GM21515 (cell line): ENCODE measurements around the gene BBS9.
"Not testable (repeated sequence)": the region's sequence is repeated elsewhere in the genome, so short reads cannot be mapped to it uniquely, and the experiment has no call there.

Experiments used
- ATAC-seq: cut with Tn5 transposase; IDR thresholded peaks from one replicate; pipeline ENCODE4 v1.9.1; 2021; ENCODE audit not compliant: unreplicated experiment

BBS9 gene

DNA sequence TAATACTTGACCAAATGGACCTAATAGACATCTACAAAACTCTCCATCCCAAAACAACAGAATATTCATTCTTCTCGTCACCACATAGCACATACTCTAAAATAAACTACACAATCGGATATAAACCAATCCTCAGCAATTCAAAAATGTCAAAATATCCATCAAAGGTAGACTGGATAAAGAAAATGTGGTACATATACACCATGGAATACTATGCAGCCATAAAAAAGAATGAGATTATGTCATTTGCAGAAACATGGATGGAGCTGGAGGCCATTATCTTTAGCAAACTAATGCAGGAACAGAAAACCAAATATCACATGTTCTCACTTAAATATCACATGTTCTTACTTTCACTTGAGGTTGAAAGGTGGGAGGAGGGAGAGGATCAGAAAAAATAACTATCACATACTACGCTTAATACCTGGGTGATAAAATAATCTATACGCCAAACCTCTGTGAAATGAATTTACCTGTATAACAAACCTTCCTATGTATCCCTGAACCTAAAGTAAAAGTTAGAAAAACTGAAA, 142.5 kb downstream of the BBS9 start:
- not testable (repeated sequence) for ATAC-seq

DNA sequence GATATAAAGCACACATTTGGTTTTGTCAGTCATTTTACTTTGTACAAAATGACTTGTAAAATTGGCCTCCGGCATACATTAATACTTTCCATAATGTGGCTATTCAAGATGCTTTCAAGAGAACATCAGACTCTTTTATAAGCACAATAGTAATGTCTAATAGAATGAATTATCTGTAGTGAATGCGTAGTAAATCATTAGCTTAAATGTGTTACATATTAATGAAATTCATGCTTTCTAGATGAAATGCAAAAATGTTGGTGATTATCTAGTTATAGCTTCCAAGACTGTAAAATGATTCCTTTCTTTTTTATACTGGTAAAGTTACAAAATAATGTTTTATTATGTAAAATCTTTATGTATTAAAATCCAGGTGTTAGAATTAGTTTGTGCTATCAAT, 144.0 kb downstream of the BBS9 start:
- no peak for ATAC-seq

DNA sequence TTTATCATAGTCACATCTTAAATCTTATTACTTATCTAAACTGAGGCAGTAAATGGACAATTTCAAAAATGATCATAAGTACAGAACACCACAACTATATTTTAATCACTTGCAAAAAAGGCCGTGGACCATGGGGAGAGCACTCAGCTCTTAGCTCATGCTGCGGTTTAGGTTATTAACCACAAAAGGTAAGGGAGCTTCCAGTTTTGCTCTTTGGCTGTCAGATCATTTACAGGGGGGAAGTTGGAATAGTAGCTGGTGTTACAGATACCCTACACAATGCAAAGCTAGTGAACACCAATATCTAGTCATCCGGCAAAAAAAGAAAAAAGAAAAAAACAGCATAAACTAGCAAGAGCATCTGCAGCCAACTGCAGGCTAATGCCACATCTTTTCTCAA, 147.0 kb downstream of the BBS9 start:
- no peak for ATAC-seq

DNA sequence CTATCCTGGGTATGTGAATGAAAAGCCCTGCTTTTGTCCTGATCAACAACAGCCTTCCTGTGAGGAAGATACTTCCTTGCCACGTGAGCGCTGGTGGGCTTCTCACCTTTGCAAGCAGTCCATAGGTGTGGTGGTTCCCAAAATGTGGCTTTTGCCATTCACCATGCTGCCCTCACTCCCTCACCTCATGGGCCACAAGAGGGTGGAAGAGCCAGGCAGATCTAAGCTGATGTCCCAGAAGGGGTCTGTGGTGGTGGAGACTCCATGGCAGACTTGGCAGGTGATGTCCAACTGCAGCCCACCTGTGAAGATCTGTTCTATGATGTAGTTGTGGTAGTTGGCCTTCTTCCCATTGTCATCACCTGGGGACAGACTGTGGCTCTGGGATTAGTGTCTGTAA, 147.4 kb downstream of the BBS9 start:
- no peak for ATAC-seq

DNA sequence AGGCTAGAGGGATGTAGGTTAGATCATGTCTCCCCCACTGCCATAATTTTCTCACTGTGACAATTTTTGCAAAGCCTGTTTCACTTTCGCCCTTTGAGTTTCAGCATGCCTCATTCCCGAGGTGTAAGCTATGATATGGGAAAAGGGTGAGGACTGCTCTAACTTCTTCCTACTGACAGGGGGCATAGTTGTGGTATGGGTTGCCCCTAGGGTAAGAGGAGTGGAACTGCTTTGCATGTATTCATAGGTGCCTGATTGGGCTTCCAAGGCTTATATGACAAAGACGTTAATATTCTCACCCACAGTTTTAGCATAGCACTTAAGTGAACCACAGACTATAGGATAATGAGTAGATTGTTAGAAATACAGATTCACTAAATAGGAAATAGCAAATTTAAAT, 148.7 kb downstream of the BBS9 start:
- no peak for ATAC-seq

DNA sequence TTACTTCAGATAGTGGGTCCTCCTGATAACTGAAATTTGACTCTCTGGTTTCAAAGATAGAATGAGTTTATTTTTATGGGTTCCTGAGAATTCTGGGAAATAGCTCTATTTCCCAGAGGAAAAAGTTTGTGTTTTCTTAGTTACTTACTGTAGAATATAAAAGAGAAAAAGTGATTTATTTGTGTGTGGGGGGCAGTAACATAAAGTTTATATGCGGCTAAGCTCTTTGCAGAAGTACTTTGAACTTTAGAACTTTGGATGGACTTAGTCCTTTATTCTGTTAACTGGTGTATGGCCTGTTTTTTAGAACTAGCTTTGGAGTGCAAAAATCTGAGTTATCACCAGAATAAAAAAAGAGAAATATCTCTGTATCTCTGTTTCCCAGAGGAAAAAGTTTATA, 157.1 kb downstream of the BBS9 start:
- ATAC-seq, result no peak

DNA sequence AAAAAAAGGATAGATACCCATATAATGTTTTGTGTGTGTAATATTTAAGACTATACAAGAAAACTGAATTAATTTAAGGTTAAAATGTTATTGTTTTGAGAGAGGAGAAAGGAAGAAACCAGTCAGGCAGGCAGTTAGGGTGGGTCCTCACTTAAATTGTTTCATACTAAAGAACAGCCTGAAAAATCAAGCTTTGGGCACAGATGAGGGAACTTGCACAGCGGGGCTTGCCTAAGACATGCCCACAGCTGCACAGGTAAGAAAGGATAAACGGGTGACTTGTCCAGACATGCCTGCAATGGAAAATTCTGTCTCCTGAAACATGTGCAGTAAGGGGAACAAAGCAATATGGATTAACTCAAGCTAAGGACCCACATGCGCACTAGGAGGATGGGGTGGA, 158.4 kb downstream of the BBS9 start:
- no peak for ATAC-seq

DNA sequence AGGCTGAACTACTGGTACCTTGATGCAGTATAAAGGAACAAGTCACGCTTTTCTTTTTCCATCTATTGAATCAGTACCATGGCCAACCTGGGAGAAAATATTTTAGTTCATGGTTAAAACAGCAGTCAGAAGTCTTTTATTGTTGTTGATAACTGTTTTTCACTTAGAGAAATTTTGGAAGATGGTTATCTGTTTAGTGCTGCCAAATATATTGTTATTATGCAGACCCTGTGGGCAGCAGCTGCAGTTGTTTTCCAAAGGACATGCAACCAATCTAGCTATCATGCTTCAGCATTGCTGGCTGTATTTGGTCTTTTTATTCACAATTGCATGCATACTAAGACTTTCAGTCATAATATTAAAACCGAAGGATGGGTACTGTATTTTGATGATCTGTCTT, 169.5 kb downstream of the BBS9 start:
- ATAC-seq, result no peak

DNA sequence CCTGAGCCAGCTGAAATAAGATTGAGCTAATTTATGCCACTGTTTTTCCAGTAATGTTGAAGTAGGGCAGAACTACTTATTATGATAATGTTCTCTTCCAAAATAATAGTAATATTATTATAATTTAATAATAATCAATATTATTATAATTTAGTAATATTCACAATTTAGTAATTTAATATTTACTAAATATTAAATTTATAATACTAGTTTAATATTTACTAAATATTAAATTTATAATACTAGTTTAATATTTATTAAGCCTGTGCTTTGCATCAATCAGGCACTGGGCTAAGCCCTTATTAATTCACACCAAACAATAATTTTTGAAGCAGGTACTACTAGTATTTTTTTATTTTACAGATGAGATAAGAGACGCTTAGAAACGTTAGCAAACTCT, 170.1 kb downstream of the BBS9 start:
- no peak for ATAC-seq

DNA sequence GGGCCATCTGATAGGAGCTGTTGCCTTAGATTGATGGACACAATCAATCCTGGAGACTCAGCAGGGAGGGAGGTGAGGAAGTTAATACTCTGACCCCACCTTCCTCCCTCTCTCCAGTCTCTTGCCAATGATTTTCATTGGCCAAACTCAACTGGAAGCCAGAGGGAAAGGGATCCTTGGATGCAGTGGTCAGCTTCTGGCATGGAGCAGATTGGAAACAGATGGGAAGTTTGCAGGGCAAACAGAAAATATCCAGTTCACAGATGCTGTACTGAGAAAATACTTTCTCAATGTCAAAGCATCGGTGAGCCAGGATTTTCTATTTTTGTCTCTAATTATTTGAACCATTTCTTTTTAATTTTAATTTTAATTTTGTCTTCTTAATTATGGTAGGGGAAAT, 170.8 kb downstream of the BBS9 start:
- no peak for ATAC-seq

DNA sequence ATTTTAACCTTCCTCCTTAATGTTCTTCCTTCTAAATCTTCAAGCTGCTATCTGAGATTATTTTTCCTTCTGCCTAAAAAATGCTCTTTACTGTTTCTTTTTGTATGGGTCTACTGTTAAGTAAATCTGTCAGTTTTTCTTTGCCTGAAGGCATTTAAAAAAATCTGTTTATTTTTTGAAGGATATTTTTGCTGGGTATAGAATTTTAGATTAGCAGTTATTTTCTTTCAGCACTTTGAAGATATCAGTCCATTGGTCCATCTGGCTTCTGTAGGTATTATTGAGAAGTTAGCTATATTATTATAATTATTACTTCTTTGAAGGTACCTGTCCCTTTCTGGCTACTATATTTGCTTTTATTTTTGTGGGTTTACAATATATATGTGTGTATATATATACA, 171.4 kb downstream of the BBS9 start:
- no peak for ATAC-seq

DNA sequence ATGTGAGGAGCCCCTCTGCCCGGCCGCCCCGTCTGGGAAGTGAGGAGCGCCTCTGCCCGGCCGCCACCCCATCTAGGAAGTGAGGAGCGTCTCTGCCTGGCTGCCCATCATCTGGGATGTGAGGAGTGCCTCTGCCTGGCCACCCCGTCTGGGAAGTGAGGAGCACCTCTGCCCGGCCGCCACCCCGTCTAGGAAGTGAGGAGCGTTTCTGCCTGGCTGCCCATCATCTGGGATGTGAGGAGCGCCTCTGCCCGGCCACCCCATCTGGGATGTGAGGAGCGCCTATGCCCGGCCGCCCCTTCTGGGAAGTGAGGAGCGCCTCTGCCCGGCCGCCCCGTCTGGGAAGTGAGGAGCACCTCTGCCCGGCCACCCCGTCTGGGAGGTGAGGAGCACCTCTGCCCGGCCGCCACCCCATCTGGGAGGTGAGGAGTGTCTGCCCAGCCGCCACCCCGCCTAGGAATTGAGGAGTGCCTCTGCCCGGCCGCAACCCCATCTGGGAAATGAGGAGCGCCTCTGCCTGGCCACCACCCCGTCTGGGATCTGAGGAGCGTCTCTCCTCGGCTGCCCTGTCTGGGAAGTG, 174.7 kb downstream of the BBS9 start:
- not testable (repeated sequence) for ATAC-seq

DNA sequence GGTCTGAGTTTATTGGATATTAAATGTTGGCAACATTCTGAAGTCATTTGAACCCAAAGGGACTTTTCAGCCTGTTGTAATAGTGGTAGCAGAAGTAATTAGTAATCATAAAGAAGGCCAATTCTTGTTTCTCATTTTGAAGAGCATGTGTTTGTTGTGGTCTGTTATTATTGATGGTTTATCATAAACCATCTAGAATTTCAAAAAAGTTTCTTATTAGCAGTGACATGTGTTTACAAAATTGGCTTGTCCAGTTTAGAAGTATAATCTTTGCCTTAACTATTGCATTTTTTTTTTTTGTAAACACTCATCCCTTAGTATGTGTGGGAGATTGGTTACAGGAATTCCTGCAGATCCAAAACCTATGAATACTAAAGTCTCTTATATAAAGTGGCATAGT, 177.8 kb downstream of the BBS9 start:
- no peak for ATAC-seq

DNA sequence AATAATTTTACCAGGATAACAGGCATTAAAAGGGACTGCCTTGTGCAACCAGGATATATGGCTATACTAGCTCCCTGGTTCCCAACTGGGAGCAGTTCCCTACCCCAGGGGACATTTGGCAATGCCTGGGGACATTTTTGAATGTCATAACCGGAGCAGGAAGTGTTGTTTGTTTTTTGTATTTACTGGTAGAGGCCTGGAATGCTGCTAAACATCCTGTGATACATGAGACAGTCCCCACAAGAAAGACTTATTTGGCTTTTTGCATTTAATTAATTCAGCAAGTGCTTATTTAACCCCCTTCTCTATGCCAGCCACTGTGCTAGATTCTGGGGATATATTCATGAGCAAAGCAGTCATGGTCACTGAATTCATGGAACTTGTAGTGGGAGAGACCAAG, 181.2 kb downstream of the BBS9 start:
- no peak for ATAC-seq

DNA sequence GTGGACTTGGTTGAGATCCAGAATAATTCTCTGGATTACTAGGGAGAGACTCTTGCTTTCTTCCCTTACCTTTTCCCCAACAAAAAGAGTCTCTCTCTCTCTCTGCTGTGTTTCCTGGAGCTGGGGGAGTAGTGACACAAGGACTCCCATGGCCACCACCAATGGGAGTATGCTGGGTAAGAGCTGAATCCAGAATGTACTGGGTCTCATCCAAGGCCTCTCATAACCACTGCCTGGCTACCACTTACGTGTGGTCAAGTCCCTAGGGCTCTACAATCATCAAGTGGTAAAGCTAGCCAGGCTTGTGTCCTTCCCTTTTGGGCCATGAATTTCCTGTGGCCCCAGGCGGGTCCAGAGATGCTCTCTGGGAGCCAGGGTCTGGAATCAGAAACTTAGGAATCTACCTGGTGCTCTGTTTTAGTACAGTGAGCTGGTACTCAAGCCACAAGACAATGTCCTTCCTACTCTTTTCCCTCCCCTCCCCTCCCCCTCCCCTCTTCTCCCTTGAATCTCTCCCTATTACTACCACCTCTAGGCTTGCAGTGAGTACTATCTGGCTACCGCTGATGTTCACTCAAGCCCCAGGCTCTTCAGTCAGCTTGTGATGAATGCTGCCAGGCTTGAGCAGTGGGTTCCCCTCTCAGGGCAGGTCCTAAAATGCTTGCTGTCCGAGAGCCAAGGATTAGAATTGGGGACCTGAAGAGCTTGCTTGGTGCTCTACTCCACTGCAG, 196.6 kb downstream of the BBS9 start:
- no peak for ATAC-seq

DNA sequence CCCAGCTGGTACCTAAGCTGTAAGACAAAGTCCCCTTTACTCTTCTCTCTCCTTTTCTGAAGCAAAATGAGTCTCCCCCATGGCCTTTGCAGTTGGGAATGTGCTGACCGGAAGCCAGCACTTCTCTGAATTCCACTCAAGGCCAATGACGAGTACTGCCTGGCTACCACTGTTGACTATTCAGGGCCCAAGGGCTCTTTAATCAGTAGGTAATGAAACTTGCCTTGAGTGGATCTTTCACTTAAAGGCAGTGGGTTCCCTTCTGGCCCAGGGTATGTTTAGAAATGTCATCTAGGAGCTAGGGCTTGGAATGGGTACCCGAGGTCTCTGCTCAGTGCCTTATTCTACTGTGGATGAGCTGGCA, 197.1 kb downstream of the BBS9 start:
- no peak for ATAC-seq

DNA sequence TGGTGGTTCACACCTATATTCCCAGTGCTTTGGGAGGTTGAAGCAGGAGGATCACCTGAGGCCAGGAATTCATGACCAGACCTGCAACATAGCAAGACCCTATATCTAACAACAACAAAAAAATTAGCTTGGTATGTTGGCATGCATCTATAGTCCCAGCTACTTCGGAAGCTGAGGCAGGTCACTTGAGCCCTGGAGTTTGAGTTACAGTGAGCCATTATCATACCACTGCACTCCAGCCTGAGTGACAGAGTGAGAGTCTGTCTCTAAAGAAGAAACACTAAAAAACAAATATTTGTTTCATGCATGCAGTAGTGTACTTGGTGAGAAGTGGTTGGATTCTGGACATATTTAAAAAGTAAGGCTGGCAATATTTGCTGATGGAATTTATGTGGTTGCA, 198.1 kb downstream of the BBS9 start:
- no peak for ATAC-seq

DNA sequence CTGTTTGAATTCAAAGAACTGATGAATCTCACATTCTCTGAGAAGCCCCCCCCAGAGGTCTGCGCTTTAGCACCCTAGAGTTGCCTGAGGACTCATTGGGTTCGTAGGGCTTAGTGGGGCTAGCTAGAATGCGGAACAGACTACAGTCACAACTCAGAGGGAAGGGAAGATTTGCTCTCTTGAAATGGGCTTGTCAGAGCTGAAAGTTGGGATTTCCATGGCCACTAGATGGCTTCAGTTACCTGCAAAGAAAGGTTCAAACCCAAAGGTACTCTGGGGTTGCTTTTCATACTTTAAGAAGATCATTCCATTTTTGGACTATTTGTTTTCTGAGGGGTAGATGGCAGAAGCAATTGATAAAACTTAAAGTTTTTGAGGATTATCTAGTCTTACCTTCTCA, 205.0 kb downstream of the BBS9 start:
- no peak for ATAC-seq

DNA sequence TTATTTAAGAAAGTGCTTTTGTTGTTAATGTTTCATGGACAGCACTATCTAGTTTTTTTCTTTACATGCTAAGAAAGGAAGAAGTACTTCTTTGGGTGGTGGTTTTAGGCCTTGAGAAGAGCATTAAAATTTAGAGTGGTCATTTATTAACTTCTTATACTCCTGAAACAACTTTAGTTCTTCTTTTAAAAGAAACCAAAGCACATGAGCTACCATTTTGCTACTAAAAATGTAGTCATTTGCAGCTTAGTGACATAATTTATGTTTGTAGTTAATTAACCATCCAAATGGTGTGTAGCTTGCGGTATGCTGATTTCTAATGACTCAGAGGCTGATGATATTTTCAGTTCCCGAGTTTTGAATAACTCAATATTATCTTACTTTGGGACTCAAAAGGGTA, 207.5 kb downstream of the BBS9 start:
- ATAC-seq, result no peak

DNA sequence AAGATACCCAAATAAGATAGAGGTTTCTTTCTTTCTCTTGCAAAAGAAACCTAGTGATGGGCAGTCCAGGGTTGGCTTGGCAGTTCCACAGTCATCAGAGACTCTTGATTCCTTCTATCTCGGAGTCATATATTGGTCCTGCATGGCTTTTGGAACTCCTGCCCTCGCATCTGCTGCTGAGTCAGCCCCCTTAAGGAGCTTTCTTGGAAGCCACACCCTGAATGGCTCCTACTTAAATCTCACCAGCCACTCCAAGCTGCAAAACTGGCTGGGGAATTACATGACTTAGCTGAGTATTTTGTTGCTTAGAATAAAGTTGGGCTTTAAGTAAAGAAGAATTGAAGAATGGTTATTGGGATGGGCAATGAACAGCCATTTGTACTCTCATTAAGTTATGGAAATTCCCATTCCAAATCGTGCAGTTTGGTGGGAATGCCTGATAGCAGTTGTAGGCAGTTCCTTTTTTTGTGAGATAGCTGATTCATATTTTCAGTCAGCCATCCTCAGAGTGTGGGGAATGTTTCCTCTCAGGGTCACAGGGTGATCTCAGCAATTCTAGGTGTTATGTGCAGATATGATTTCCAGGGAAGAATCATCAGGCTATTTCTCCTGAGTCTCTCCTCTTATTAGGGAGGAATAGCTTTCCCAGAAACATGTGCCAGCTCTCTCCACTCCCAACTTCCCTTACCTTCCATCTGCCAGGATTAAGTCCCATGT, 209.9 kb downstream of the BBS9 start:
- ATAC-seq, result no peak

DNA sequence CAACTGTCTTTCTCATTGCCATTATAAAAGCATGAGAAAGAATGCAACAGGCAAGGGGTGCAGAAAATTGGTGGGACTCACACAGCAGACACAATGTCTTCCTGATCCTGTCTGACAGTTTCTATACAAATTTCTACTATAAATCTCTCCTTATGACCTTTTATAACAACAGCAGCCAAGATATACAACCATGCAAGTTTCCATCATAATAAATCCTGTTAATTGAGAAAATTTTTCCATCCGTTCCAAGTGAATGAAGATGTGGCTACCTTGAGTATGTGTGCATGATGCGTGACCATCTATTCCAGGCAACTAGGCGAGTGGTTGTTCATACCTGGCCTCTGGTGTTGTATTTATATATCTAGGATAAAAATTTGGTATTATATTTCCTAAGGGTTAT, 216.7 kb downstream of the BBS9 start:
- ATAC-seq, result no peak

DNA sequence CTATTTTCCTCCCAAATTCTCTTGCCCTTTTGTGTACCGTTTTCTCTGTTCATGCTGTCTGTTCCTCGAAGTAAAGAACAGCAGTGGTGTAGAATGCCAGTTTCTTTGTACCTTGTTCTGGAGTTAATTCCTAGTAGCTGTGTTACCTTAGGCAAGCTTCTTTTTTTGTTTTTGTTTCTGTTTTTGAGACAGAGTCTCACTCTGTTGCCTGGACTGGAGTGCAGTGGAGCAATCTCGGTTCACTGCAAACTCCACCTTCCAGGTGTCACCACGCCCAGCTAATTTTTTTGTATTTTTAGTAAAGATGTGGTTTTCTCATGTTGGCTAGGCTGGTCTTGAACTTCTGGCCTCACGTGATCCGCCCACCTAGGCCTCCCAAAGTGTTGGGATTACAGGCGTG, 221.2 kb downstream of the BBS9 start:
- no peak for ATAC-seq
